GM21528 (cell line): Measurements from ENCODE around the gene LAYN.

Experiments used
- ATAC-seq: cut with Tn5 transposase; IDR thresholded peaks from one replicate; pipeline ENCODE4 v1.9.1; 2021; ENCODE audit warnings: mild to moderate bottlenecking, moderate library complexity; ENCODE audit not compliant: unreplicated experiment, low FRiP score

LAYN gene

DNA sequence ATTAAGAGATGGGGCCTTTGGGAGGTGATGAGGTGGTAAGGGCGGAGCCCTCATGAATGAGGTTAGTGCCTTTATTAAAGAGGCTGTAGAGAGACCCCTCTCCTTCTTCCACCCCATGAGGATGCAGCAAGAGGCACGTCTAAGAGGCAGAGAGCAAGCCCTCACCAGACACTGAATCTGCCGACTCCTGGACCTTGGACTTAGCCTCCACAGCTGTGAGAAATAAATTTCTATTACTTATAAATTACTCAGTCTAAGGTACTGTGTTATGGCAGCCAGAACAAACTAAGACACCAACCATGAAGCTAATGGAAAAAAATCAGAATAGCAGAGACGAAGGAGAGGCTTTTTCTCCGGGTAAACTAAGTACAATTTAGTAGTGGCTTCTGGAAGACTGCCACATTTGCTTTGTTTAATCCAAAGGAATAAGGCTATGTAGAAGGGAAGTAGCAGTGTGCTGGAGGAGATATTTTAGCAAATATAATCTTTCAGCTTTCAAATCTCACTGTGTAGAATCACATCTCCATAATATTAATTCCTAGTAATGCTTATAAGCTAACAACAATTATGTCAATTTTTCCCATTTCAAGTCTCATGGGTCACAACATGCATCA lies 49.5 kb downstream of the LAYN start:
- ATAC-seq = no peak

DNA sequence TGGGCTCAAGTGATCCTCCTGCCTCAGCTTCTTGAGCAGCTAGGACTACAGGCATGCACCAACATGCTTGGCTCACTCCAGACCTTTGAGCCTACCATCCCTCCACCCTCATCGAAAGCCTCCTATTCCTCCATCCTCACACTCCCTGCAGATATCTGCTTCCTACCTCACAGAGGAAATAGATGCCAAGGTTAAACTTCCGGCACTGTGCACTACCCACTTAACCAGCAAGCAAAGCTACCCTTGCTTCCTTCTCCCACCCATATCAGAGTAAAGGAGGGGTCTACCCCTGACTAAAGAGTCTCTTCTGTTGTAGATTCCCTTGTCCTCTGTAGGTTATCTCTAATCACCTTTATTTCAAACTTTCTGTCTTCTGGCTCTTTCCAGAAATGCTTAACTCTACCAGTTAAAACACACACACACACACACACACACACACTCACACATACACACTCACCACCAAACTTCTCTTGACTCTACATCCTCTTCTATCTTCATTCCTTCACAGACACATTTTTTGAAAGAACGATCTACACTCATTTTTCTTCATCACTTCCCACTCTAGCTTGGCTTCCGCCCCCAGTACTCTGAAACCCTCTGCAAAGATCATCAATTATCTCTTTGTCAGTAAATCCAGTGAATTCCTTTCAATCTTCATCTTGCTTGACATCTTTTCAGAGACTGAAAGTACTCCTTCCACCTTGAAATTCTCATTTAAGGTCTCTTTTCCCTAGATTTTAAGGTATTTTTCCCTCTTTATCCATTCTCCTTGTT lies 50.9 kb downstream of the LAYN start:
- no peak for ATAC-seq

DNA sequence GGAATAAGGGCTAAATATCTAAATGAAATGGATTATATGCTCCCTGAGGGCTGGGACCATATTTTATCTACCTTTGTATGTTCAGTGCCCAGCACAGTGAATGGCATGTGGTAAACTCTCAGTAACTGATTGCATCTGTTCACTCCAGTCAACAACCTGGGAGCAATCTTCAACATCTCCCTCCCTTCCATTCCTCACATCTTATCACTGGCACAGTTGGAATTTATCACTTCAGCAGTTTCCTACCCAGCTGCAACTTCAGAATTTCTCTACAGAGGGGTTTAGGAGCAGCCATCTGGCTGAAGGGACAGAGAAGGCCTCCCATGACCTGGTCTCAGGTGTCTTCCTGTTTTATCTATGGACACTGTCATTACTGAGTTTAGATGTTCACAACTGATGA lies 52.0 kb downstream of the LAYN start:
- no peak for ATAC-seq

DNA sequence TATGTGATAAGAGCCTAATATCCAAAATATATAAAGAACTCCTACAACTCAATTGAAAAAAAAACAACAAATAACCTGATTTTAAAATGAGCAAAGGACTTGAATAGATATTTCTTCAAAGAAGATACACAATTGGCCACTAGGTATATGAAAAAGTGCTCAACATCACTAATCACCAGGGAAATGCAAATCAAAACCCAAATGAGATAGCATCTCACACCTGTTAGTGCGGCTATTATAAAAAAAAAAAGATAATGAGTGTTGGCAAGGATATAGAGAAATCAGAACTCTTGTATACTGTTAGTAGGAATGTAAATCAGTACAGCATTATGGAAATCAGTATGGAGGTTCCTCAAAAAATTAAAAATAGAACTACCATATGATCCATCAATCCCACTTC lies 55.8 kb downstream of the LAYN start:
- no peak for ATAC-seq

DNA sequence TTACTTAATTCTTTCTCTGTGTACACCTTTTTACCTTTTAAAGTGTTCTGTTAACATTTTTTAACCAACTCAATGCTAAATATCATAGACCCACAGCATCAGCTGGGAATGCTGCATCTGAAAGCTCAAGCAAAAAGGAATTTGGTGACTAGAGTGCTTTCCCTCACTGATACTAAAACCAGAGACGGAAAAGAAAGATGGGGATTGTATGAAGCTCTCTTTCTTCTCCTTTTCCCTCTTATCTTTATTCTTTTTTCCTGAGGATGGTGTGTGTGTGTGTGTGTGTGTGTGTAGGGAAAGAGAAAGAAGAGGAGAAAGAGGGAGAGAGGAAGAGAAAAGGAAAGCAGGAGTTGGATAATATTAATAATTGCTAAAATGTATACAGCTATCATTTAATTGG lies 57.6 kb downstream of the LAYN start:
- ATAC-seq = no peak

DNA sequence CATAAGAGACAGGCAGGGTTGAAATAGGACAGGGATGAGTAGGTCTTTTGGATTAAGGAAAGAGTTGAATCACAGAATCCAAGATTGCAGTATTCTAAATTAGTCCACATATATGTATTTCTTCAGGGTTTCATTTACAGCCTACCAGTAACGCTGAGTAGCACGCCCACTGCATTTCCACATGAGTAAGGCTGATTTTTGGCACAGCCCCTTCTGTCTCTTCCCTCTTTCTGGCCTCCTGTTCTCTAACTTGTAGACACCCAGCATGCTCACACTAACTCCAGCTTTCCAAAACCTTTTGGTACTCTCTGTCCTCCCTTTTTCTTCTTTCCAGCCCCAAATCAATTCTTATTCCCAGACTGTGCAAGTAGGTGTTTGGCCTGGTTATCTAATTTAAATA lies 58.0 kb downstream of the LAYN start:
- ATAC-seq = no peak

DNA sequence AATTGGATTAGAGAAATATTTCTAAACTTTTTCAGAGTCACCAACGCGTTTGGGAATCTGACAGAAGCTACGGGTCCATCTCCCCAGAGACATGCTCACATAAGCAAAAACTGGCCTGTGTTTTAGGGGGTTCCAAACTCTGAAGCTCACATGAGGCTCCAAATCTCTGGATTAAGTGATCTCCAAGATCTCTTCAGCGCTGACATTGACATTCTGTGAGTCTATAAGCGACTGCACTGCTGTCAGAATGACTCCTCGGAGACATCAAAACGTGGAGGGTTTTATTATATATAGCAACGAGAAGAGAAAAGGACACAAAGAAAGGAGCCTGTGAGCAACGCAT lies 61.1 kb downstream of the LAYN start:
- ATAC-seq = no peak

DNA sequence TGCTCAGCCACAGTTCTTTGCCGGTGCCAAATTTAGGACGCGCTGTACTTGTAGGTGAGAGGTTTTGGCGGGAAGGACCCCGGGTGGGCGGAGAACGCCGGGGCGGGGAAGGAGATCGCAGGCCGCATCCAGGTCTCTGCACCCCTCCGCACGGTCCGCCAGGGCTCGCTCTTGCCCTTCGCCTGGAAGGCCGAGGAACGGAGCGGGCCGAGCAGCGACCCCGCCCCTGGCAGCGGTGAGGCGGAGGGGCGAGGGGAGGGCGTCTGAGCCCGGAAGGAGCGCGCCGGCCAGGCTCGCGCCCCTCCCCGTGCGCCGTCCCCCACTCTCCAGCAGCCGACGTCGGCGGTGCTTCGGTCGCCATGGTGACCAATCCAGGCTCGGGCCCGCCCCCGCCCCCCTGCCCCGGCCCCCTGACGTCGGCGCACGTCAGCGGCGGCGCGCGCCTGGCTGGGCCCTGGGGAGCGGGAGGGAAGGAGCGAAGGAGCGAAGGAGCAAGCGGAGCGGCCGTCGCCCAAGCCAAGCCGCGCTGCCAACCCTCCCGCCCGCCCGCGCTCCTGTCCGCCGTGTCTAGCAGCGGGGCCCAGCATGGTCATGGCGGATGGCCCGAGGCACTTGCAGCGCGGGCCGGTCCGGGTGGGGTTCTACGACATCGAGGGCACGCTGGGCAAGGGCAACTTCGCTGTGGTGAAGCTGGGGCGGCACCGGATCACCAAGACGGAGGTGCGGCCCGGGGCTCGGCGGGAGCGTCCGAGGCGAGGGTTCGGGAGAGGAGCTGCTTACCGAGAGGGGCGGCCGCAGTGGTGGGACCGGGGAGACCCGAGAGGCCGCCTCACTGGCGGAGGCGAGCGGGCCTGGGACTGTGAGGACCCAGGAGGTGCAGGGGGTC lies 61.7 kb downstream of the LAYN start, which contains the start of gene SIK2:
TSS of gene SIK2 (plus strand) at position 471 of the 886 bp plus-strand sequence. CDS start at position 586, 115 bp downstream.
- ATAC-seq = peak; percentile 86

DNA sequence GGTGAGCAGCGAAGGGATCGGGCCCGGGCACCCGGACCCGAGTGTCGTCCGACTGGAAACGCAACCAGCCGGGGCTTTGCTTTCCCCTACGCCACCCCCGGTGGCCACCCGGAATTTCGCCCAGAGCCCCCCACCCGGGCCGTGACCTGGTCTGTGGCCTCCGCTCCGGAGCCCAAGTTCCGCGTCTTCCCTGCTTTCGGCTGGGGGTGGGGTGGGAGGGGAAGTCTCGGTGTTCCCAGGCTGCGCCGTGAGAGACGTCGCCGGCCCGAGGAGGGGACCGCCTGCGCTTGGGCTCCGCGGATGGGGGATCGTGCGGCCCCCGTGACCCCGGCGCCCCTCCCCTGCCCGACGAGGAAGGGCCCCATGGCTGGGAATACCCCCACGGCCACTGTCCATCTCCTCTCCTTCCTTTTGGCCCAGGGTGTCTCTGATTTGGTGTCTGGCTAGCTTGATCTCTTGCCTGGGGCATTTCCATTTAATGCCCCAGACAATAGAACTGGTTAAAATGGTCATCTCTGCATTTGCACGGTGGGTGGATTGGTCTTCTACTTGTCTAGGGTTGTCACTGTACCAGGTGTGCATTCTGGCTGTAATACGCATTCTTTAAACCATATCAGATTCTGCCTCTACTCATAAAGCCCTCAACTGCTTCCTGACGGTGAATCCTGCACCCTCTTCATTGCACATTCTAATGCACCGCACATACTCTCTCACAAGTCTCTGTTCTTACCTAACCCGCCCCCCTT lies 62.5 kb downstream of the LAYN start:
- no peak for ATAC-seq

DNA sequence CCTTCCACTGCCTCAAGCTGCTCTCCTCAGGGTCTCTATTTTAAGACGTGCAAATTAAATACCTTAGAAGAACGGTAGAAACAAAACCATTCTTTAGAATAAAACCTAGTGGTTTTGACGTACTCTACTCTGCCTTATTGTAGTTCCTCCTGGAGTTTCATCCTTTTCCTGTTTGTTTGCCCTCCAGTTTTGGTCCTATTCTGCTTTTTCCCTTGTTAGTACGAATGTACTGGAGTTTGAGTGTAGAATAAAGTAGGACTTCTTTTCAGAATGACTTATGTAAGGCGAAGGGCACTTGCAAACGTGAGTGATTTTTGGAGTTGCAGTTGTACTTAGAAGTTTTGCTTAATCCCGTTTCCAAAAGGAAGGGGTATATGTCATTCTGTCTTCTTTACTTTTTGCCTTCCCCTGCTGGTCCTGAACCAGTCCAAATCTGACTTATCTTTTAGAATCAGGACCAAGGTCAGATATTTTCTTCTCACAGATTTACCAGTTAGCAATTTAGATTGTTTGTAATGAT lies 63.2 kb downstream of the LAYN start:
- no peak for ATAC-seq

DNA sequence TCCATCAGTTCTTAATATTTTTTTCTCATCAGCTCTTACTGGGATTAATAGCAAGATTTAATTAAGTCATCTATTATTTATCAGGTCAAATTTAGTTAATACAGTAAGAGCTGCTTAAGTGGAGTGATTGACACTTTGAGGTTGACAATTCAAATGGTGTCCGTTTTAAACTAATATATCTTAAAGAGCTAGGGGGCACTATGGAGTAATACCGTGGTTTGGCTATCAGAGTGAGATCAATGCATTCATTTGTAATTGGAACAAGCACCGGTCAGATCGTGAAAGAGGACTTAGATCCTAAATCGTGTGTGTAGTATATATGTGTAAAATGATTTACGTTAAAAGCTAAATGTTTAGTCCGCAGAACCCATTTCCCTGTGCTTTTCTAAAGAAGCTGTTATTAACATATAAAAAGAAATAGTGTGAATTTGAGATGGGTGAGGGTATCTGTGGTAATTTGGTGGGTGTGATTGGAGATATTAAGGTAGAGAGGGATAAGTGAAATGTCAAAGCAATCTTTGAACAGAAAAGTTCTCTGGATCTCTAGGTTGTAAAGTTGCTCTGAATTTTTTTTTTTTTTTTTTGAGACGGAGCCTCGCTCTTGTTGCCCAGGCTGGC lies 64.0 kb downstream of the LAYN start:
- no peak for ATAC-seq

DNA sequence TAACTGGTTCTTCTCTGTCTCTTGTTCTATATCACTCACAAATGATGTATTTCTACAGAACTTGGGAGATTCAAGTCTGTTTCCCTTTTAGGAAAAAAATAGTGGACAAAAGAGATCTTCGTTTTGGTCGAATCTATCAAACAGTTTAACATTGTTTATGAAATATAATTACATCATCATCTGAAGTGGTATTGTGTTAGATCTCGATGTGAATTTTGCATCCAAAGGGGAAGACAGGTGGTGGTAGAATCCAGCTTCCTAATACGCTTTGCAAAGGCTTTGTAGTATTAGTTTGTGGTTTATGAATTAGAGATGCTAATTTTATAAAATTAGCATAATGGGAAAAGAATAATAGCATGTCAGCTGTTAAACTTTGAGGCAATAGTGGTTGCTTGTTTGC lies 65.2 kb downstream of the LAYN start:
- ATAC-seq = no peak

DNA sequence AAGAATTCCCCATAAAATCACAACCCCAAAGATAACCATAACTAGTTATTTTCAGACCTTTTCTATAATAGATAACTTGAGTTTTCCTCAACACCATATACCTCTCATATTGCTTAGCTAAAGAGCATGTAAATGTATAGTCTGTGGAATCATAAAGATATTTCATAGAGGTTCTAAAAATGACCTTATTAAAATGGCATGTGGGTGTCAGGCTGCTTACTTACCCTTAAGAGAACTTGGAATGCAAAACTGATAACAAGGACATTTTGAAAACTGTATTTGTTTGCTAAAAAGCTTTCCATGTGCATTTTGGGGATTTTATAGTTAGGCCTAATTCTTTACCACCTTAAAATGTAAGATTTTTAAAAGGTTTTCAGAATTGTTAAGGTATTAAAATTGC lies 66.5 kb downstream of the LAYN start:
- no peak for ATAC-seq

DNA sequence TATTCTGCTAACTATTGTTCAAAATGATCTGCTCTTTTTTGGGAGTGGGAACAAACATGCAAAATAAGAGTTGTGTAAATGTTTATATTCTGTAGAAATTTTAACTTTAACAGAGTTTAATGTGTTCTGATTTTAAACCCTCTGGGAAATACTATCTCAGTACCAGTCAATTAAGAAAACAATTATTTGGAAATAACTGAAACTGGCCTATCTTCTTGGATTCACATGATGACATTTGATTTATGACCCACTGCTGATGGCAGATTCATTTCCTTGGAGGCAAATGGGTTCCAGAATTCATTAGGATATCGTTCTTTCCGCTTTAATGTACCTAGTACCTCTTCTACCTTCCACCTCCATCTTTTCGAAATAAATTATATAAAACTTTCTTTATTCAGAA lies 67.2 kb downstream of the LAYN start:
- no peak for ATAC-seq
